ENCODE data around the gene NAA10. TPM values are rescaled to one million over a fixed set of nuclear protein-coding genes. Genes with fewer than 3 reads are reported as not detected.
"Not testable (repeated sequence)": the region's sequence is repeated elsewhere in the genome, so short reads cannot be mapped to it uniquely, and the experiment has no call there.

NAA10 gene
- polyA plus RNA-seq, 1 donor from 2014 or later, result 117 TPM

DNA sequence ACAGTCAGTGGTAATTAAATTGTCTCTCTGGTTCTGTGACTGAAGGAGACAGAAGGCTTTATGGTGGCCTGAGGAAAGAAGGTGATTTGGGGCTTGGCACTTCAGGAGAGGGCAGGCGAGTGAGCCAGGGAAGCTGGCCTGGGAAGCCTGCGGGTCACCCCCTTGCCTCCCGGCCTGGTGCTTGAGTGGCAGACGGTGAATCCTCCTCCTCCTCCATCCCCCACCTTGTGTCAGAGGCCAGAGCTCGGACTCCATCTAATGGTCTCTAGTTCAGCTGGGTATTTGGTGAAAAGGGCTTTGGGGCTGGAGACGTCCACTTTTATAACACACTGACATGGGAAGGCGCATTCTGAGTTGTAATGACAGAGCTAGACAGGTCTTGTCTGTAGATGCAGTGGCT lies 46.4 kb upstream of the NAA10 start:
- no peak overlapping the region for H3K4me2 ChIP-seq (ENCODE audit: low read length)
- no peak overlapping the region for H3K9ac ChIP-seq (ENCODE audit: low read length)
- H3K9me2 ChIP-seq (ENCODE audit: insufficient read depth, low read length), result no peaks in the 10 kb centered on the region
- H2AFZ ChIP-seq (ENCODE audit: low read depth, low read length), result no peak overlapping the region
- no peaks in the 10 kb centered on the region for H3K27me3 ChIP-seq (ENCODE audit: insufficient read depth, low read depth, low read length)
- H3K4me3 ChIP-seq (ENCODE audit: low read length), result no peak overlapping the region
- no peaks in the 10 kb centered on the region for H4K20me1 ChIP-seq (ENCODE audit: insufficient read depth)
- no peaks in the 10 kb centered on the region for H3K9me3 ChIP-seq (ENCODE audit: low read length)
- no peak overlapping the region for H3K27ac ChIP-seq (ENCODE audit: low read length)
- H3K36me3 ChIP-seq (ENCODE audit: insufficient read depth, low read length), result no peaks in the 10 kb centered on the region
- no peaks in the 10 kb centered on the region for H3F3A ChIP-seq (ENCODE audit: insufficient read depth, low read length, poor library complexity, severe bottlenecking)
- no peaks in the 10 kb centered on the region for H3K79me2 ChIP-seq (replicated peaks; ENCODE audit: insufficient read depth, low read length)
- TF ChIP-seq RAD21 (conservative IDR thresholded peaks at IDR 0.05) (no peak), SMC3 (conservative IDR thresholded peaks at IDR 0.05; ENCODE audit: poor library complexity) (no peak), EZH2 (IDR thresholded peaks at IDR 0.05; ENCODE audit: borderline replicate concordance, insufficient read depth, low read length, poor library complexity, severe bottlenecking) (no peak), TAF1 (IDR thresholded peaks at IDR 0.05; ENCODE audit: low read depth) (no peak), MXI1 (conservative IDR thresholded peaks at IDR 0.05; ENCODE audit: poor library complexity, severe bottlenecking) (no peak), EP300 (conservative IDR thresholded peaks at IDR 0.05; ENCODE audit: poor library complexity, severe bottlenecking) (no peak), POLR2AphosphoS5 (IDR thresholded peaks at IDR 0.05) (no peak)
- TF ChIP-seq, protein P1, sequence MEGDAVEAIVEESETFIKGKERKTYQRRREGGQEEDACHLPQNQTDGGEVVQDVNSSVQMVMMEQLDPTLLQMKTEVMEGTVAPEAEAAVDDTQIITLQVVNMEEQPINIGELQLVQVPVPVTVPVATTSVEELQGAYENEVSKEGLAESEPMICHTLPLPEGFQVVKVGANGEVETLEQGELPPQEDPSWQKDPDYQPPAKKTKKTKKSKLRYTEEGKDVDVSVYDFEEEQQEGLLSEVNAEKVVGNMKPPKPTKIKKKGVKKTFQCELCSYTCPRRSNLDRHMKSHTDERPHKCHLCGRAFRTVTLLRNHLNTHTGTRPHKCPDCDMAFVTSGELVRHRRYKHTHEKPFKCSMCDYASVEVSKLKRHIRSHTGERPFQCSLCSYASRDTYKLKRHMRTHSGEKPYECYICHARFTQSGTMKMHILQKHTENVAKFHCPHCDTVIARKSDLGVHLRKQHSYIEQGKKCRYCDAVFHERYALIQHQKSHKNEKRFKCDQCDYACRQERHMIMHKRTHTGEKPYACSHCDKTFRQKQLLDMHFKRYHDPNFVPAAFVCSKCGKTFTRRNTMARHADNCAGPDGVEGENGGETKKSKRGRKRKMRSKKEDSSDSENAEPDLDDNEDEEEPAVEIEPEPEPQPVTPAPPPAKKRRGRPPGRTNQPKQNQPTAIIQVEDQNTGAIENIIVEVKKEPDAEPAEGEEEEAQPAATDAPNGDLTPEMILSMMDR (IDR thresholded peaks at IDR 0.05; ENCODE audit: poor library complexity, severe bottlenecking), result no peak
- TF ChIP-seq, protein P2, sequence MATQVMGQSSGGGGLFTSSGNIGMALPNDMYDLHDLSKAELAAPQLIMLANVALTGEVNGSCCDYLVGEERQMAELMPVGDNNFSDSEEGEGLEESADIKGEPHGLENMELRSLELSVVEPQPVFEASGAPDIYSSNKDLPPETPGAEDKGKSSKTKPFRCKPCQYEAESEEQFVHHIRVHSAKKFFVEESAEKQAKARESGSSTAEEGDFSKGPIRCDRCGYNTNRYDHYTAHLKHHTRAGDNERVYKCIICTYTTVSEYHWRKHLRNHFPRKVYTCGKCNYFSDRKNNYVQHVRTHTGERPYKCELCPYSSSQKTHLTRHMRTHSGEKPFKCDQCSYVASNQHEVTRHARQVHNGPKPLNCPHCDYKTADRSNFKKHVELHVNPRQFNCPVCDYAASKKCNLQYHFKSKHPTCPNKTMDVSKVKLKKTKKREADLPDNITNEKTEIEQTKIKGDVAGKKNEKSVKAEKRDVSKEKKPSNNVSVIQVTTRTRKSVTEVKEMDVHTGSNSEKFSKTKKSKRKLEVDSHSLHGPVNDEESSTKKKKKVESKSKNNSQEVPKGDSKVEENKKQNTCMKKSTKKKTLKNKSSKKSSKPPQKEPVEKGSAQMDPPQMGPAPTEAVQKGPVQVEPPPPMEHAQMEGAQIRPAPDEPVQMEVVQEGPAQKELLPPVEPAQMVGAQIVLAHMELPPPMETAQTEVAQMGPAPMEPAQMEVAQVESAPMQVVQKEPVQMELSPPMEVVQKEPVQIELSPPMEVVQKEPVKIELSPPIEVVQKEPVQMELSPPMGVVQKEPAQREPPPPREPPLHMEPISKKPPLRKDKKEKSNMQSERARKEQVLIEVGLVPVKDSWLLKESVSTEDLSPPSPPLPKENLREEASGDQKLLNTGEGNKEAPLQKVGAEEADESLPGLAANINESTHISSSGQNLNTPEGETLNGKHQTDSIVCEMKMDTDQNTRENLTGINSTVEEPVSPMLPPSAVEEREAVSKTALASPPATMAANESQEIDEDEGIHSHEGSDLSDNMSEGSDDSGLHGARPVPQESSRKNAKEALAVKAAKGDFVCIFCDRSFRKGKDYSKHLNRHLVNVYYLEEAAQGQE (IDR thresholded peaks at IDR 0.05; ENCODE audit: borderline replicate concordance), result no peak

DNA sequence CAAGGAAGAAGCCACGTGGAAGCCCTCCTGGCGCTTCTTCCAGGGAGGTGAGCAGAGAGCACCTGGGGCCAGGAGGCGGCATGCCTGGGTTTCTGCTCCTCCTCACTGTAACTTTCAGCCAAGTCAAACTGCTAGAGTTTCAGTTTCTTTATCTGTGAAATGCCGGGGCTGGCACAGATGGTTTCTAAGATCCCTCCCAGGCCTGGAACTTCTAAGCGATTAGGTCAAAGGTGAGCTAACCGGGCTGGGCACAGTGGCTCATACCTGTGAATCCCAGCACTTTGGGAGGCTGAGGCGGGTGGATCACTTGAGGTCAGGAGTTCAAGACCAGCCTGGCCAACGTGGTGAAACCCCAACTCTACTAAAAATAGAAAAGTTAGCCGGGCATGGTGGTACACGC lies 45.6 kb upstream of the NAA10 start:
- H3K79me2 ChIP-seq (replicated peaks; ENCODE audit: insufficient read depth, low read length); H3K36me3 ChIP-seq (ENCODE audit: insufficient read depth, low read length); H4K20me1 ChIP-seq (ENCODE audit: insufficient read depth); H3K27me3 ChIP-seq (ENCODE audit: insufficient read depth, low read depth, low read length); H3K4me2 ChIP-seq (ENCODE audit: low read length); H3K9me3 ChIP-seq (ENCODE audit: low read length); H3K9me2 ChIP-seq (ENCODE audit: insufficient read depth, low read length); H3F3A ChIP-seq (ENCODE audit: insufficient read depth, low read length, poor library complexity, severe bottlenecking); H3K9ac ChIP-seq (ENCODE audit: low read length); H3K27ac ChIP-seq (ENCODE audit: low read length); H2AFZ ChIP-seq (ENCODE audit: low read depth, low read length); H3K4me3 ChIP-seq (ENCODE audit: low read length): not testable (repeated sequence)

DNA sequence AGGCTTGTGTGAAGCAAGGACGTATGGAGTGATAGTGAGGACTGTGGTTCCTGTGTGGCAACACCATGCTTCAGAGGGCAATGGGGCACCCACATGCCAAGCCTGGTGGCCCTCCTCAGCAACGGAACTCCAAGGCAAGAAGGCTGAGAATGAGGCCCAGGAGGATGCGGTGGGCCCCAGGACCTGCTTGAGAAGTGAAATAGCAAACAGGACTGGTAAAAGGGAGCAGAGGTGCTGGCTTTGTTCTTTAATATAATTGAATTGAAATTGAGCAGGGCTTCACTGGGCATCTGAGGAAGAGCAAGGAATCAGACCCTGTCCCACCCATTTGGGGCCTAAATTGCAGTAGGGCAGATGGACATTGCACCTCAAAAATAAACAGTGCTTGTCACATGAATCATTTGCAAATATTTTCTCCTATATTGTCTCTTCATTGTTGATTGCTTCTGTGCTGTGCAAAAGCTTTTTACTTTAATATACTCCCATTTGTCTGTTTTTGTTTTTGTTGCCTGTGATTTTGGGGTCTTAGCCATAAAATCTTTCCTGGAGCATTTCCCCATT lies 40.0 kb upstream of the NAA10 start:
- TF ChIP-seq, protein P2 (IDR thresholded peaks at IDR 0.05; ENCODE audit: borderline replicate concordance), result no peak
- TF ChIP-seq TAF1 (IDR thresholded peaks at IDR 0.05; ENCODE audit: low read depth) (no peak), EZH2 (IDR thresholded peaks at IDR 0.05; ENCODE audit: borderline replicate concordance, insufficient read depth, low read length, poor library complexity, severe bottlenecking) (no peak), EP300 (conservative IDR thresholded peaks at IDR 0.05; ENCODE audit: poor library complexity, severe bottlenecking) (no peak), MXI1 (conservative IDR thresholded peaks at IDR 0.05; ENCODE audit: poor library complexity, severe bottlenecking) (no peak), POLR2AphosphoS5 (IDR thresholded peaks at IDR 0.05) (no peak), SMC3 (conservative IDR thresholded peaks at IDR 0.05; ENCODE audit: poor library complexity) (no peak), RAD21 (conservative IDR thresholded peaks at IDR 0.05) (no peak)
- TF ChIP-seq, protein P1 (IDR thresholded peaks at IDR 0.05; ENCODE audit: poor library complexity, severe bottlenecking), result no peak

More for the DNA sequence above, 40.0 kb upstream of the NAA10 start:
- H3K36me3 ChIP-seq (ENCODE audit: insufficient read depth, low read length), result no peaks in the 10 kb centered on the region
- H3K9me2 ChIP-seq (ENCODE audit: insufficient read depth, low read length), result no peaks in the 10 kb centered on the region
- no peaks in the 10 kb centered on the region for H3K79me2 ChIP-seq (replicated peaks; ENCODE audit: insufficient read depth, low read length)
- no peaks in the 10 kb centered on the region for H4K20me1 ChIP-seq (ENCODE audit: insufficient read depth)
- no peak overlapping the region for H3K9ac ChIP-seq (ENCODE audit: low read length)
- no peaks in the 10 kb centered on the region for H3K27me3 ChIP-seq (ENCODE audit: insufficient read depth, low read depth, low read length)
- no peaks in the 10 kb centered on the region for H3K9me3 ChIP-seq (ENCODE audit: low read length)
- H3K4me3 ChIP-seq (ENCODE audit: low read length), result no peak overlapping the region
- no peak overlapping the region for H2AFZ ChIP-seq (ENCODE audit: low read depth, low read length)
- no peaks in the 10 kb centered on the region for H3F3A ChIP-seq (ENCODE audit: insufficient read depth, low read length, poor library complexity, severe bottlenecking)
- no peak overlapping the region for H3K27ac ChIP-seq (ENCODE audit: low read length)
- H3K4me2 ChIP-seq (ENCODE audit: low read length), result no peak overlapping the region
